NT2/D1 (cell line): ENCODE results near the gene TCAF1.

Experiments used
- DNase-seq: peaks from one replicate; pipeline ENCODE4 v3.0.0-alpha.2; 2011; ENCODE audit warnings: low read depth, low spot score
- H3K27me3 ChIP-seq: 2 replicates; pipeline ENCODE4 v1.6.0; 2011; ENCODE audit warnings: mild to moderate bottlenecking; ENCODE audit not compliant: insufficient read length, insufficient read depth
- H3K36me3 ChIP-seq: 2 replicates; pipeline ENCODE4 v1.6.1; 2011; ENCODE audit warnings: mild to moderate bottlenecking, low read length, mixed read lengths; ENCODE audit not compliant: insufficient read depth, insufficient read length
- H3K4me1 ChIP-seq: 2 replicates; pipeline ENCODE4 v1.5.1; 2011; ENCODE audit not compliant: insufficient read depth, insufficient read length
- H3K4me3 ChIP-seq: 2 replicates; pipeline ENCODE4 v1.5.1; 2011; ENCODE audit warnings: low read depth; ENCODE audit not compliant: insufficient read length
- H3K9ac ChIP-seq: 2 replicates; pipeline ENCODE4 v1.6.0; 2011; ENCODE audit warnings: low read depth; ENCODE audit not compliant: insufficient read length
- H3K9me3 ChIP-seq: 2 replicates; pipeline ENCODE4 v1.5.1; 2011; ENCODE audit warnings: mild to moderate bottlenecking, low read length; ENCODE audit not compliant: insufficient read depth
- SUZ12 ChIP-seq: IDR thresholded peaks from 2 replicates; pipeline ENCODE4 v1.6.1; 2011; ENCODE audit not compliant: insufficient read length, insufficient read depth; ENCODE audit errors: extremely low read depth
- YY1 ChIP-seq: IDR thresholded peaks from 2 replicates; pipeline ENCODE4 v1.6.1; 2011; ENCODE audit not compliant: insufficient read length, insufficient read depth
- ZNF274 ChIP-seq: IDR thresholded peaks from 2 replicates; pipeline ENCODE4 v1.6.1; 2011; ENCODE audit warnings: mild to moderate bottlenecking, low read depth, low read length

TCAF1 gene

GRCh38 chr7:143901332-143901667, 676 bp downstream of the TCAF1 start:
- Histone ChIP-seq H3K36me3 (peaks cover 5% of the 10 kb centered on the region), H3K9me3 (no peaks in the 10 kb centered on the region), H3K9ac (peak overlapping the region; percentile 87), H3K27me3 (no peaks in the 10 kb centered on the region), H3K4me3 (peak overlapping the region; percentile 67), H3K4me1 (no peaks in the 10 kb centered on the region)
- peak; percentile 43 for DNase-seq
- TF ChIP-seq ZNF274 (no peak), SUZ12 (no peak), YY1 (no peak)

- Histone ChIP-seq H3K4me3 (peak overlapping the region; percentile 67), H3K4me1 (no peaks in the 10 kb centered on the region), H3K9me3 (no peaks in the 10 kb centered on the region), H3K36me3 (peaks cover 5% of the 10 kb centered on the region), H3K27me3 (no peaks in the 10 kb centered on the region), H3K9ac (peak overlapping the region; percentile 8)
- DNase-seq, result no peak
- no peak for TF ChIP-seq YY1
- no peak for TF ChIP-seq ZNF274
- no peak for TF ChIP-seq SUZ12
Observed at GRCh38 chr7:143900230-143900766, 1.7 kb downstream of the TCAF1 start.

GRCh38 chr7:143898810-143899209, 3.2 kb downstream of the TCAF1 start:
- no peaks in the 10 kb centered on the region for H3K9me3 ChIP-seq
- H3K4me1 ChIP-seq, result no peaks in the 10 kb centered on the region
- no peaks in the 10 kb centered on the region for H3K27me3 ChIP-seq
- TF ChIP-seq YY1 (no peak), ZNF274 (no peak), SUZ12 (no peak)
- H3K4me3 ChIP-seq, result no peak overlapping the region
- no peak for DNase-seq
- peaks cover 5% of the 10 kb centered on the region for H3K36me3 ChIP-seq
- H3K9ac ChIP-seq, result no peak overlapping the region

- Histone ChIP-seq H3K9ac (no peak overlapping the region), H3K4me3 (no peak overlapping the region), H3K9me3 (no peaks in the 10 kb centered on the region), H3K4me1 (no peaks in the 10 kb centered on the region), H3K27me3 (no peaks in the 10 kb centered on the region), H3K36me3 (peaks cover 5% of the 10 kb centered on the region)
- DNase-seq, result no peak
- TF ChIP-seq ZNF274 (no peak), SUZ12 (no peak), YY1 (no peak)
Observed at GRCh38 chr7:143896667-143897066, 5.3 kb downstream of the TCAF1 start.

- TF ChIP-seq ZNF274 (no peak), SUZ12 (no peak), YY1 (no peak)
Observed at GRCh38 chr7:143892527-143893300, 9.3 kb downstream of the TCAF1 start.

GRCh38 chr7:143891457-143891856, 10.5 kb downstream of the TCAF1 start:
- no peak overlapping the region for H3K4me3 ChIP-seq
- TF ChIP-seq YY1 (no peak), SUZ12 (no peak), ZNF274 (no peak)
- H3K27me3 ChIP-seq, result no peaks in the 10 kb centered on the region
- DNase-seq, result no peak
- no peaks in the 10 kb centered on the region for H3K9me3 ChIP-seq
- peaks cover 6% of the 10 kb centered on the region for H3K36me3 ChIP-seq
- no peaks in the 10 kb centered on the region for H3K4me1 ChIP-seq
- no peak overlapping the region for H3K9ac ChIP-seq

More at GRCh38 chr7:143892527-143893300, 9.3 kb downstream of the TCAF1 start:
- no peak overlapping the region for H3K9ac ChIP-seq
- H3K9me3 ChIP-seq, result no peaks in the 10 kb centered on the region
- H3K27me3 ChIP-seq, result no peaks in the 10 kb centered on the region
- no peaks in the 10 kb centered on the region for H3K4me1 ChIP-seq
- peaks cover 6% of the 10 kb centered on the region for H3K36me3 ChIP-seq
- DNase-seq, result no peak
- H3K4me3 ChIP-seq, result no peak overlapping the region

- Histone ChIP-seq H3K4me3 (no peak overlapping the region), H3K9me3 (no peaks in the 10 kb centered on the region), H3K9ac (no peak overlapping the region), H3K36me3 (peaks cover 6% of the 10 kb centered on the region), H3K27me3 (no peaks in the 10 kb centered on the region), H3K4me1 (no peaks in the 10 kb centered on the region)
- TF ChIP-seq ZNF274 (no peak), SUZ12 (no peak), YY1 (no peak)
- no peak for DNase-seq
Observed at GRCh38 chr7:143890558-143890957, 11.4 kb downstream of the TCAF1 start.
